ENCODE measurements around the gene ANO8. TPM values are rescaled to one million over a fixed set of nuclear protein-coding genes. Genes with fewer than 3 reads are reported as not detected.
A peak's percentile ranks its signal among the peaks of the same experiment; 100 is the strongest.

Gene ANO8
- total and polyA plus RNA-seq, 2 experiments from 2014 or later, result 3.6 to 21.1 TPM

DNA sequence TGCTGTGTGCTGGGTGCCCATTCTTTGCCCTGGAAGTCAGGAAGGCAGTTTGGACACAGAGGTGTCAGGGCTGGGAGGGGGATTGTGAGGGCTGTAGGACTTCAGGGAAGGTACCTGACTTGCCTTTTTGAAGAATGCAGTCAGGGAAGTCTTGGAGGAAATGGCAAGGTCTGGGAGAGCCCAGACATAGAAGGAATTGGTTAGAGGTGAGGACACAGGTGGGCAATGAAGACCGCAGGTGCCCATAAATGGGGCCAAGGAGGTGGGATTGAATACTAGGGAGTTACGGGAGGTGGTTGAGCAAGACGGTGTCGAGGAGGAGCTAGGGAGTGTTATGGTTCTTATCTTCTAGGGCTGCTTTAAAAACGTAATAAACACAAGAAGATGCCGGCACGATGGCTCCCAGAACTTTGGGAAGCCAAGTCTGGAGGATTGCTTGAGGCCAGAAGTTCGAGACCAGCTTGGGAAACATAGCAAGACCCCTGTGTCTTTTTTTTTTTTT is 26.7 kb downstream of the ANO8 start:
- no peaks in the 10 kb centered on the region for H3K9me3 ChIP-seq (ENCODE audit: low read depth)
- no peak overlapping the region for H3K4me3 ChIP-seq
- H3K36me3 ChIP-seq, result no peaks in the 10 kb centered on the region
- no peaks in the 10 kb centered on the region for H3K27me3 ChIP-seq
- no peak for TF ChIP-seq CTCF (IDR thresholded peaks at IDR 0.05; ENCODE audit: low read depth, low read length)
- no peak for DNase-seq (ENCODE audit: low read depth in 1 of 2, low spot score in 1 of 2)
- peaks cover 5% of the 10 kb centered on the region for H3K4me1 ChIP-seq (ENCODE audit: low read depth)
- H3K27ac ChIP-seq, result no peak overlapping the region

GRCh38 chr19:17306285-17306714 is 28.4 kb downstream of the ANO8 start:
- H3K9me3 ChIP-seq (ENCODE audit: low read depth), result no peaks in the 10 kb centered on the region
- peak overlapping the region; percentile 47 for H3K4me3 ChIP-seq
- H3K27me3 ChIP-seq, result no peaks in the 10 kb centered on the region
- peak in 1 of 2 donors; percentile 52 for DNase-seq (ENCODE audit: low read depth in 1 of 2, low spot score in 1 of 2)
- TF ChIP-seq CTCF (IDR thresholded peaks at IDR 0.05; ENCODE audit: low read depth, low read length), result no peak
- peaks cover 11% of the 10 kb centered on the region for H3K4me1 ChIP-seq (ENCODE audit: low read depth)
- H3K27ac ChIP-seq, result peak overlapping the region; percentile 81
- no peaks in the 10 kb centered on the region for H3K36me3 ChIP-seq

DNA sequence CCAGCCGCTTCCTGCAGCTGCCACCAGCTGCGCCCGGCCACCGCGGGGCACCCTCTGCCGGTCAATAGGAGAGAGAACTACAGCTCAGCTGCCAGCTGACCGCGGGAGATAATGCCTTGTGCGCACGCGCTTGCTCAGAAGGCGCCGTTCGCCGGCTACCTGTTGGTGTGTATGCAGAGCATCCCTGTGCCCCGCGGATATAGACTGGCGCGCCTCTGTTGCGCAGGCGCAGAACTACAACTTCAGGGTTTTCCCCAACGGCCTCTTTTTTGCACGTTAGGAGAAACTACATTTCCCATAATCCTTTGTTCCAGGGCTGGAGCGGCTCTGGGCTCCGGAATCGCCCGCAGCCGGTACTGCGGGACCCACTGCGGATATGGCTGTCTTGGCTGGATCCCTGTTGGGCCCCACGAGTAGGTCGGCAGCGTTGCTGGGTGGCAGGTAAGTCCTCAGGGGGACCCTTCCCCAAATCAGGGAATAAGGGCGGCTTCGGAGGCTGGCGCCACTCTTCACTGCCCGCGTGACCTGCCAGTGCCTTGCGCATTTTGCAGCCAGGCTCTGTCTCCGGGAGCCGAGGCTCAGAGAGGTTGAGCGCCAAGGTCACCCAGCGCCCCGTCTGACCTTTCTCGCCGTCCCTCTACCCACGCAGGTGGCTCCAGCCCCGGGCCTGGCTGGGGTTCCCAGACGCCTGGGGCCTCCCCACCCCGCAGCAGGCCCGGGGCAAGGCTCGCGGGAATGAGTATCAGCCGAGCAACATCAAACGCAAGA is 29.0 kb downstream of the ANO8 start, which contains the start of gene MRPL34:
Gene MRPL34 (plus strand): TSS at position 356 of the 768 bp plus-strand sequence. CDS start 21 bp downstream, at position 377.
- H3K9me3 ChIP-seq (ENCODE audit: low read depth), result no peaks in the 10 kb centered on the region
- peak; percentile 72 for TF ChIP-seq CTCF (IDR thresholded peaks at IDR 0.05; ENCODE audit: low read depth, low read length)
- H3K36me3 ChIP-seq, result no peaks in the 10 kb centered on the region
- H3K27me3 ChIP-seq, result no peaks in the 10 kb centered on the region
- DNase-seq (ENCODE audit: low read depth in 1 of 2, low spot score in 1 of 2), result peak; percentile 98 to 99
- peak within 1 kb of the TSS; percentile 47 for H3K4me3 ChIP-seq
- H3K27ac ChIP-seq, result peak within 1 kb of the TSS; percentile 81
- H3K4me1 ChIP-seq (ENCODE audit: low read depth), result peaks cover 11% of the 10 kb centered on the region

GRCh38 chr19:17305216-17305516 is 29.5 kb downstream of the ANO8 start:
- no peak for TF ChIP-seq CTCF (IDR thresholded peaks at IDR 0.05; ENCODE audit: low read depth, low read length)
- no peak overlapping the region for H3K4me3 ChIP-seq
- H3K4me1 ChIP-seq (ENCODE audit: low read depth), result peaks cover 7% of the 10 kb centered on the region
- no peak for DNase-seq (ENCODE audit: low read depth in 1 of 2, low spot score in 1 of 2)
- H3K27me3 ChIP-seq, result no peaks in the 10 kb centered on the region
- H3K36me3 ChIP-seq, result no peaks in the 10 kb centered on the region
- H3K9me3 ChIP-seq (ENCODE audit: low read depth), result no peaks in the 10 kb centered on the region
- H3K27ac ChIP-seq, result no peak overlapping the region

- no peak overlapping the region for H3K4me3 ChIP-seq
- no peak overlapping the region for H3K27ac ChIP-seq
- H3K36me3 ChIP-seq, result no peaks in the 10 kb centered on the region
- TF ChIP-seq CTCF (IDR thresholded peaks at IDR 0.05; ENCODE audit: low read depth, low read length), result no peak
- DNase-seq (ENCODE audit: low read depth in 1 of 2, low spot score in 1 of 2), result no peak
- H3K4me1 ChIP-seq (ENCODE audit: low read depth), result peaks cover 6% of the 10 kb centered on the region
- H3K27me3 ChIP-seq, result no peaks in the 10 kb centered on the region
- H3K9me3 ChIP-seq (ENCODE audit: low read depth), result no peaks in the 10 kb centered on the region
Measured at GRCh38 chr19:17304386-17305215, 30.1 kb downstream of the ANO8 start.
